Caco-2 (cell line): ENCODE results near the gene SRBD1. TPM values are rescaled to one million over a fixed set of nuclear protein-coding genes. Genes with fewer than 3 reads are reported as not detected.

Experiments
- BruUV-seq: library from RNA; stranded (reverse); fragments of 400-500 nt; replicated peaks from 2 replicates; lab custom pipeline; 2021; lab: Mats Ljungman, UMichigan
- CTCF ChIA-PET: fragments of 300-600 bp; sonication (Branson Sonifier 250); formaldehyde crosslinking; loops from one replicate; lab custom pipeline; 2022; ENCODE audit warnings: antibody characterized with exemption; lab: Charles Lee
- POLR2A ChIA-PET: fragments of 300-600 bp; sonication (Branson Sonifier 250); formaldehyde crosslinking; loops from one replicate; lab custom pipeline; 2022; ENCODE audit warnings: antibody characterized with exemption; lab: Charles Lee
- DNase-seq, 2 experiments: peaks; one replicate each; pipeline versions ENCODE4 v3.0.0 to v3.0.0-alpha.2; 2020 to 2022
- H3K27me3 ChIP-seq: replicated peaks from 2 replicates; pipeline ENCODE4 v1.6.0; 2011; ENCODE audit warnings: low read length; ENCODE audit not compliant: control insufficient read depth, insufficient read depth
- H3K36me3 ChIP-seq: 2 replicates; pipeline ENCODE4 v1.5.1; 2011; ENCODE audit warnings: low read length; ENCODE audit not compliant: control insufficient read depth, insufficient read depth
- H3K4me1 ChIP-seq: fragments of 250-450 bp; sonication (Bioruptor Pico); 2 replicates; pipeline ENCODE4 v1.5.1; 2020; ENCODE audit warnings: mild to moderate bottlenecking
- H3K4me3 ChIP-seq: 2 replicates; pipeline ENCODE4 v1.5.1; 2011; ENCODE audit warnings: low read depth, mild to moderate bottlenecking, control low read depth, low read length
- H3K9me3 ChIP-seq: fragments of 250-450 bp; sonication (Bioruptor Pico); 2 replicates; pipeline ENCODE4 v1.5.1; 2020; ENCODE audit warnings: mild to moderate bottlenecking, moderate library complexity
- H3K27ac Mint-ChIP-seq: one replicate; pipeline ENCODE4 v1.8.0; 2022; ENCODE audit warnings: mixed read lengths; ENCODE audit not compliant: unreplicated experiment
- H3K27me3 Mint-ChIP-seq: one replicate; pipeline ENCODE4 v1.8.0; 2022; ENCODE audit warnings: mixed read lengths; ENCODE audit not compliant: insufficient read depth, unreplicated experiment
- H3K36me3 Mint-ChIP-seq: one replicate; pipeline ENCODE4 v1.8.0; 2022; ENCODE audit warnings: mild to moderate bottlenecking, mixed read lengths; ENCODE audit not compliant: insufficient read depth, unreplicated experiment
- H3K4me1 Mint-ChIP-seq: one replicate; pipeline ENCODE4 v1.8.0; 2022; ENCODE audit warnings: low read depth, mixed read lengths; ENCODE audit not compliant: unreplicated experiment
- H3K4me3 Mint-ChIP-seq: one replicate; pipeline ENCODE4 v1.8.0; 2022; ENCODE audit warnings: mild to moderate bottlenecking, moderate library complexity, mixed read lengths; ENCODE audit not compliant: unreplicated experiment
- H3K9me3 Mint-ChIP-seq: one replicate; pipeline ENCODE4 v1.8.0; 2022; ENCODE audit warnings: mixed read lengths; ENCODE audit not compliant: unreplicated experiment
- intact Hi-C: fragments of 100-400 bp; cut with micrococcal nuclease; formaldehyde crosslinking; loops from one replicate; pipeline ENCODE4 v1.10.0; 2022; ENCODE audit not compliant: unreplicated experiment
- total RNA-seq: library from RNA; stranded (reverse); gene quantifications from 2 replicates; pipeline ENCODE4 v1.2.3, GENCODE V29; 2022
- TF ChIP-seq, protein P1 (sequence below), 2 experiments: fragments of 200-600 bp in 1 of 2; IDR thresholded peaks; 1 replicate in 1 of 2; 2 replicates in 1 of 2; pipeline versions ENCODE4 v1.5.1 to v1.8.0; 2011 to 2022; ENCODE audit warnings: antibody characterized with exemption in 1 of 2, control low read depth in 1 of 2, inconsistent platforms in 1 of 2, low read depth in 1 of 2, low read length in 1 of 2, mild to moderate bottlenecking in 1 of 2, moderate library complexity in 1 of 2; ENCODE audit not compliant: insufficient read depth in 1 of 2, severe bottlenecking in 1 of 2, unreplicated experiment in 1 of 2

Gene SRBD1
- total RNA-seq, 1 experiment from 2014 or later, result 15.8 TPM

DNA sequence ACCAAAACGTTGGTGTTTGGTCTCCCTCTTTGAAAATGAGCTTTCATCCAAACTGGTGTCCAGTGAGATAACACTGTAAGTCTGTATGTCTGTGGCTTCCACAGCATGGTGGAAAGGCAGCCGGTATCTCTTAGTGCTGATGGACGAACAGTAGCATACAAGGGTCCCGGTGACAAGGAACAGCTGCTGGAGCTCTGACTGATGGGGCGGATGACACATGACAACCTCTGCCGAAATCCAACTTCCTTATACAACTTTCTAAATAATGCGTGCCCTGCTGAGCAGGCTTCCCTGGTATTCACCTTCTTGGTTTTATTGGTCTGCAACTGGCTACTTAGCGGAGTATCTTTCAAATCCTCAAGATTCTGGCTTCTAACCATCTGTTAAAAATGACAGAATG, 216.2 kb downstream of the SRBD1 start:
- ChIA-PET POLR2A (no interaction called here), CTCF (no interaction called here)
- H3K36me3 Mint-ChIP-seq, result no peaks in the 10 kb centered on the region
- TF ChIP-seq, protein P1, sequence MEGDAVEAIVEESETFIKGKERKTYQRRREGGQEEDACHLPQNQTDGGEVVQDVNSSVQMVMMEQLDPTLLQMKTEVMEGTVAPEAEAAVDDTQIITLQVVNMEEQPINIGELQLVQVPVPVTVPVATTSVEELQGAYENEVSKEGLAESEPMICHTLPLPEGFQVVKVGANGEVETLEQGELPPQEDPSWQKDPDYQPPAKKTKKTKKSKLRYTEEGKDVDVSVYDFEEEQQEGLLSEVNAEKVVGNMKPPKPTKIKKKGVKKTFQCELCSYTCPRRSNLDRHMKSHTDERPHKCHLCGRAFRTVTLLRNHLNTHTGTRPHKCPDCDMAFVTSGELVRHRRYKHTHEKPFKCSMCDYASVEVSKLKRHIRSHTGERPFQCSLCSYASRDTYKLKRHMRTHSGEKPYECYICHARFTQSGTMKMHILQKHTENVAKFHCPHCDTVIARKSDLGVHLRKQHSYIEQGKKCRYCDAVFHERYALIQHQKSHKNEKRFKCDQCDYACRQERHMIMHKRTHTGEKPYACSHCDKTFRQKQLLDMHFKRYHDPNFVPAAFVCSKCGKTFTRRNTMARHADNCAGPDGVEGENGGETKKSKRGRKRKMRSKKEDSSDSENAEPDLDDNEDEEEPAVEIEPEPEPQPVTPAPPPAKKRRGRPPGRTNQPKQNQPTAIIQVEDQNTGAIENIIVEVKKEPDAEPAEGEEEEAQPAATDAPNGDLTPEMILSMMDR (IDR thresholded peaks at IDR 0.05; ENCODE audit: insufficient read depth in 1 of 2, low read depth in 1 of 2, low read length in 1 of 2, severe bottlenecking in 1 of 2, unreplicated experiment in 1 of 2), result no peak
- no peaks in the 10 kb centered on the region for H3K4me1 Mint-ChIP-seq
- no peak for DNase-seq
- H3K27me3 Mint-ChIP-seq, result no peaks in the 10 kb centered on the region
- Histone ChIP-seq H3K4me3 (no peak overlapping the region), H3K9me3 (no peaks in the 10 kb centered on the region), H3K27me3 (no peaks in the 10 kb centered on the region), H3K4me1 (no peaks in the 10 kb centered on the region), H3K36me3 (no peaks in the 10 kb centered on the region)
- no peaks in the 10 kb centered on the region for H3K9me3 Mint-ChIP-seq
- BruUV-seq, result no TSS peak
- H3K27ac Mint-ChIP-seq, result no peak overlapping the region
- intact Hi-C loops, result no loop called here
- H3K4me3 Mint-ChIP-seq, result no peak overlapping the region

- no peaks in the 10 kb centered on the region for H3K27me3 Mint-ChIP-seq
- POLR2A ChIA-PET, result no interaction called here
- CTCF ChIA-PET, result no interaction called here
- H3K9me3 Mint-ChIP-seq, result no peaks in the 10 kb centered on the region
- Histone ChIP-seq H3K27me3 (no peaks in the 10 kb centered on the region), H3K36me3 (no peaks in the 10 kb centered on the region), H3K4me1 (no peaks in the 10 kb centered on the region), H3K4me3 (no peak overlapping the region), H3K9me3 (no peaks in the 10 kb centered on the region)
- H3K36me3 Mint-ChIP-seq, result no peaks in the 10 kb centered on the region
- no peak overlapping the region for H3K27ac Mint-ChIP-seq
- H3K4me3 Mint-ChIP-seq, result no peak overlapping the region
- intact Hi-C loops, result no loop called here
- TF ChIP-seq, protein P1 (IDR thresholded peaks at IDR 0.05; ENCODE audit: insufficient read depth in 1 of 2, low read depth in 1 of 2, low read length in 1 of 2, severe bottlenecking in 1 of 2, unreplicated experiment in 1 of 2), result no peak
- DNase-seq, result no peak
- BruUV-seq, result no TSS peak
- H3K4me1 Mint-ChIP-seq, result no peaks in the 10 kb centered on the region
Measured at GRCh38 chr2:45394216-45394615, 216.9 kb downstream of the SRBD1 start.

DNA sequence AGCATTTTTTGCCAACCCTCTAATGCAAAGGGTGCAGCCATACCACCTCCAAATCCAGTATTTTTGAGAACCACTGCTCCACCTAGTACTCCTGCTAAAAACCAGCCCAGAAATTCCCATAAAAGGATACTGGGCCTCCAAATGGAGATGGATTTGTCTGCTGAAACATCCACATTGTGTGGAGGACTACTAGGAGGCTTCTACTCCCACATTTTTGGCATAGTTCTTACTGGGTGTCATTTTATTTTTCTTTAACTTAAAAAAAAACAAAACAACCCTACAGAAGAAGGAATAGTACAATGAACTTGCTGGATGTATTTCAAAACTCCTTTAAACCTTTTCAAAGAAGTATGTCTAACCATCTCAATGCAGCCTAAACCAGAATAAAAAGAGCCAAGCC, 219.2 kb downstream of the SRBD1 start:
- intact Hi-C loops, result no loop called here
- POLR2A ChIA-PET, result no interaction called here
- no TSS peak for BruUV-seq
- Mint-ChIP-seq H3K27me3 (no peaks in the 10 kb centered on the region), H3K9me3 (no peaks in the 10 kb centered on the region), H3K4me1 (no peaks in the 10 kb centered on the region), H3K4me3 (no peak overlapping the region), H3K36me3 (no peaks in the 10 kb centered on the region), H3K27ac (no peak overlapping the region)
- CTCF ChIA-PET, result no interaction called here
- no peaks in the 10 kb centered on the region for H3K9me3 ChIP-seq
- H3K36me3 ChIP-seq, result no peaks in the 10 kb centered on the region; the same call in 1 of the 2 replicates
- H3K27me3 ChIP-seq, result no peaks in the 10 kb centered on the region
- no peaks in the 10 kb centered on the region for H3K4me1 ChIP-seq
- TF ChIP-seq, protein P1 (IDR thresholded peaks at IDR 0.05; ENCODE audit: insufficient read depth in 1 of 2, low read depth in 1 of 2, low read length in 1 of 2, severe bottlenecking in 1 of 2, unreplicated experiment in 1 of 2), result no peak
- no peak overlapping the region for H3K4me3 ChIP-seq
- DNase-seq, result no peak
